A549 (cell line): ENCODE measurements around the gene DOCK9.

ENCODE experiments used
- BCL3 ChIP-seq: fragments of >200 bp; sonication (Bioruptor Twin); formaldehyde crosslinking; IDR thresholded peaks from 3 replicates; pipeline ENCODE4 v1.6.1; 2016
- CTCF ChIP-seq: fragments of >200 bp; sonication (Bioruptor Twin); formaldehyde crosslinking; IDR thresholded peaks from 3 replicates; pipeline ENCODE4 v1.5.1; 2016
- JUN ChIP-seq, 2 experiments: fragments of >200 bp; sonication (Bioruptor Twin); formaldehyde crosslinking; IDR thresholded peaks; 2 replicates in 1 of 2; 3 replicates in 1 of 2; pipeline ENCODE4 v1.6.1; 2016 to 2017
- REST ChIP-seq: fragments of 200-600 bp; sonication (generic); IDR thresholded peaks from 2 replicates; pipeline ENCODE4 v1.6.1; 2016; ENCODE audit warnings: antibody characterized with exemption, mild to moderate bottlenecking, moderate library complexity

- no peak for TF ChIP-seq JUN (IDR thresholded peaks at IDR 0.05)
- TF ChIP-seq BCL3: no peak
- no peak for TF ChIP-seq CTCF
- TF ChIP-seq REST: no peak
Observed at GRCh38 chr13:98878486-98879126, 99.3 kb downstream of the DOCK9 start.
